ENCODE results near the gene ZNF568.

ZNF568 gene
- 9.2 to 25.5 reads per million in 2 donors for total RNA-seq

DNA sequence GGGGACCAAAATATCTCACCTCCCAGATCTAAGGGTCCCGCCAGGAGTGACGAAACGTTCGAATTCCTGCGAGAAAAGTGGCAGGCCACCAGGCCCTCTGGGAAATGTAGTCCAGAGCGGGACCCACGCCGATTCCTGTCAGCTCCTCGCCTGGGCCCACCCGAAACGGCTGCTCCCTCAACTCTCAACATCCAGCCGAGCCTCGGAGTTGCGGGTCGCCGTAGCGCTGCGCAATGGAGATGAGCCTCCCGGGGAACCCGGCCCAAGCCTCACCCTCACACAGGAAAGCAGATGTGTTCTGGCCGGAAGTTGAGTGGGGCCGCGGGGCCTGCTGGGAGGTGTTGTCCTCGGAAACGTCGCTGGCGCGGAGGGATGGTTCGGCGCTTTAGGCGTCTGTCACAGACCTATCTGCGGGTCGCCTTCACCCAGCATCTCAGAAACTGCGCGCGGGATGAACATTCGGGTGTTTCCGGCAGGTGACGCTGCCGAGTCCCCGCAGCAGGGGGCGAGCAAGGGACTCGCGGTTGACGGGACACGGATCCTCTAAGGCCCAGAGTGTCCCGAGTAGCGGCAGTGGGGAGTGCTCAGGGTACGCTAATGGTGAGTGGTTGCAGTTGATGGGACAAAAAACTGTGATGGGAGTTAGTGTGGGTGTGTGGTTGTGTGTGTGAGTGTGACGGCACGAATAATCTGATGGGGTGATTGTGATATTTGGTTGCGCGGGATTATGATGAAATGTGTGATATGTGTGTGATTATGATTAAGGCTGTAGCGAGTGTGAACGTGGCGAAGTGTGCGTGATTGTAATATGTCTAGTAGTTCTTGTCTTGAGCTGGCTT lies at the start of gene ZNF568, which contains the start of gene ZNF829:
Gene ZNF568, plus strand, starts transcription at position 341 of the 839 bp plus-strand sequence. CDS start 6,439 bp downstream, outside the sequence.
Gene ZNF829, minus strand, starts transcription at position 300 of the 839 bp plus-strand sequence. CDS start 1,124 bp downstream, outside the sequence.
- DNase-seq = peak; percentile 88

DNA sequence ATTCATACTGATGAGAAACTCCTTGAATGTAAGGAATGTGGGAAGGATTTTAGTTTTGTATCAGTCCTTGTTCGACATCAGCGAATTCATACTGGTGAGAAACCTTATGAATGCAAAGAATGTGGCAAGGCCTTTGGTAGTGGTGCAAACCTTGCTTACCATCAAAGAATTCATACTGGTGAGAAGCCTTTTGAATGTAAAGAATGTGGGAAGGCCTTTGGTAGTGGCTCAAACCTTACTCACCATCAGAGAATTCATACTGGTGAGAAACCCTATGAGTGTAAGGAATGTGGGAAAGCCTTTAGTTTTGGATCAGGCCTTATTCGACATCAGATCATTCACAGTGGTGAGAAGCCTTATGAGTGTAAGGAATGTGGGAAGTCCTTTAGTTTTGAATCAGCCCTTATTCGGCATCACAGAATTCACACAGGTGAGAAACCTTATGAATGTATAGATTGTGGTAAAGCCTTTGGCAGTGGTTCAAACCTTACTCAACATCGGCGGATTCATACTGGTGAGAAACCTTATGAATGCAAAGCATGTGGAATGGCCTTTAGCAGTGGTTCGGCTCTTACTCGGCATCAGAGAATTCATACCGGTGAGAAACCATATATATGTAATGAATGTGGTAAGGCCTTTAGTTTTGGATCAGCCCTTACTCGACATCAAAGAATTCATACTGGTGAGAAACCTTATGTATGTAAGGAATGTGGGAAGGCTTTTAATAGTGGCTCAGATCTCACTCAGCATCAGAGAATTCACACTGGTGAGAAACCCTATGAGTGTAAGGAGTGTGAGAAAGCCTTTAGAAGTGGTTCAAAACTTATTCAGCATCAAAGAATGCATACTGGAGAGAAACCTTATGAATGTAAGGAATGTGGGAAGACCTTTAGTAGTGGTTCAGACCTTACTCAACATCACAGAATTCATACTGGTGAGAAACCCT lies 38.9 kb upstream of the ZNF568 start:
- no peak for DNase-seq

DNA sequence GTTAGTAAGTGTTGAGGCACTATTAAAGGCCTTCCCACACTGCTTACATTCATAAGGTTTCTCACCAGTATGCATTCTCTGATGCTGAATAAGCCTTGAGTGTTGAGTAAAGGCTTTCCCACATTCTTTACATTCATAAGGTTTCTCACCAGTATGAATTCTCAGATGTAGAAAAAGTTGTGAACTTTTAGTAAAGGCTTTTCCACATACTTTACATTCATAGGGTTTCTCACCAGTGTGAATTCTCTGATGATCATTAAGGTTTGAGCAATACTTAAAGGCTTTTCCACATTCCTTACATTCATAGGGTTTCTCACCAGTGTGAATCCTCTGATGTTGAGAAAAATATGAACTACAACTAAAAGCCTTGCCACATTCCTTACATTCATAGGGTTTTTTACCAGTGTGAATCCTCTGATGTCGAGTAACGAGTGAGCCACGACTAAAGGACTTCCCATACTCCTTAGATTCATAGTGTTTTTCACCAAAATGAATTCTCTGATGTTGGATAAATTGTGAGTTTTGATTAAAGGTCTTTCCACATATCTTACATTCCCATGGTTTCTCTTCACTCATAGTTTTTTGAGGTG lies 24.3 kb upstream of the ZNF568 start:
- DNase-seq = no peak

DNA sequence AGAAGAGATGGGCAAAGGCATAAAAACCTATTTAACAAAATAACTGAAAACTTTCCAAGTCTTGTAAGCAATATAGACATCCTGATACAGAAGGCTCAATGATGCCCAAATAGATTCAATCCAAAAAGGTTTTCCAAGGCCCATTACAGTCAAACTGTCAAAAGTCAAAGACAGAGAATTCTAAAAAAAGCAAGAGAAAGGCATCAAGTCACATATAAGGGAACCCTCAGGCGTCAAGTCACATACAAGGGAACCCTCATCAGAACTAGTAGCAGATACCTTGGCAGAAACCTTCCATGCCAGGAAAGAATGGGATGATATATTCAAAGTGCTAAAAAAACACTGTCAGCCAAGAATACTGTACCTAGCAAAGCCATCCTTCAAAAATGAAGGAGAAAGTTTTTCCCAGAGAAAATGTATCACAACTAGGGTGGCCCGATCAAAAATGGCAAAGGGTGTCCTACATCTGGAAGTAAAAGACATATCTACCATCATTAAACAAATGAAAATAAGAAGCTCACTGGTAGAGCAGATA lies 21.2 kb upstream of the ZNF568 start:
- DNase-seq = no peak

DNA sequence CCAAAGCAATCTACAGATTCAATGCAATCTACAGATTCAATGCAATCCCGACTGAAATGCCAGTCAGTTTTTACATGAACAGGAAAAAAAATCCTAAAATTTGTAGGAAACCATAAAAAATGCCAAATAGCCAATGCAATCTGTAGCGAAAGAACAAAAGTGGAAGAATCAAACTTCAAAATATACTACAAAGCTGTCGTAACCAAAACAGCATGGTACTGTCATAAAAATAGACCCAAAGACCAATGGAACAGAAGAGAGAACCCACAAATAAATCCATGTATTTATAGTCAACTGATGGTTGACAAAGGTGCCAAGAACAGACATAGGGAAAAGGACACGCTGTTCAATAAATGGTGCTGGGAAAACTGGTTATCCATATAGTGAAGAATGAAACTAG lies 17.7 kb upstream of the ZNF568 start:
- no peak for DNase-seq

DNA sequence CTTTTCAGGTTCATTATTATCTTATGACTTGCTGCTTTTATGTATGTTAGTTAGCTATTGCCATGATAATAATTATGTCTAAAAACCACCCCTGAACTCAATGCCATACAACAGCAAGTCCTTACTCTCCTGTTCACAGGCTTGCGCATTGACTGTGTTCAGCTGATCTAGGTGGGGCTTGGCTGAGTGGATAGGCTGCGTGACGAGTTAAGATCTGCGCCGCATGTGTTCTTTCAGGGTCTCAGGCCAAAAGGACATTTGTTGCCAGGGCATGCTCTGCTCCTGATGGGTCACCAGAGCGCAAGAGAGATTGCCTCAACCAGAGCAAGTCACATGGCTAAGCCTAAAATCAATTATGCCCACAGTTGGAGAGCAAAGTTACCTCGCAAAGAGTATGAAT lies 859 bp downstream of the ZNF568 start:
- DNase-seq = no peak

DNA sequence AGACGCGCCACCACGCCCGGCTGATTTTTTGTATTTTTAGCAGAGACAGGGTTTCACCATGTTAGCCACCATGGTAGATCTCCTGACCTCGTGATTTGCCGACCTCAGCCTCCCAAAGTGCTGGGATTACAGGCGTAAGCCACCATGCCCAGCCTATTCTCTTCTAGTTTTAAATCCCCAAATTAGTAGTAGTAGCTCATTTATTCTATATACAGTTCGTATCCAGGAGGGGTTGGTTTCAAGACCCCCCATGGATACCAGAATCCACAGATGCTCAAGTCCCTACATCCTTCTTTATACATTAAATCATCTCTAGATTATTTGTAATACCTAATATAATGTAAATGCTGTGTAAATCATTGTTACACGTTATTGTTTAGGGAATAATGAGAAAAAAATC lies 2.0 kb downstream of the ZNF568 start:
- DNase-seq = no peak

DNA sequence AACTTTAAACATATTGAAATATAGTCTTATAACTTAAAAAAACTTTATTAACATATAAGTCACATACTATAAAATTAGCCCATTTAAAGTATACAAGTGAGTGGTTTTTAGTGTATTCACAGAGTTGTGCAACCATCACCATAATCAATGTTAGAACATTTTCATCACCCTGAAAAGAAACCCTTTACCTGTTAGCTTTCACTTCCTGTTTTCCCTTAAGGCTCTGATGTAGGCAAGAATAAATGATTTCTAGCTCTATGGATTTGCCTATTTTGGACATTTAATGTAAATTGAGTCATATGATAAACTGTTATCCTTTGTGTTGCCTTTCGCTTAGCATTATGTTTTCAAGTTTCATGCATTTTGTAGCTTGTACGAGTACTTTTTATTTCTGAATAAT lies 15.6 kb downstream of the ZNF568 start:
- no peak for DNase-seq

DNA sequence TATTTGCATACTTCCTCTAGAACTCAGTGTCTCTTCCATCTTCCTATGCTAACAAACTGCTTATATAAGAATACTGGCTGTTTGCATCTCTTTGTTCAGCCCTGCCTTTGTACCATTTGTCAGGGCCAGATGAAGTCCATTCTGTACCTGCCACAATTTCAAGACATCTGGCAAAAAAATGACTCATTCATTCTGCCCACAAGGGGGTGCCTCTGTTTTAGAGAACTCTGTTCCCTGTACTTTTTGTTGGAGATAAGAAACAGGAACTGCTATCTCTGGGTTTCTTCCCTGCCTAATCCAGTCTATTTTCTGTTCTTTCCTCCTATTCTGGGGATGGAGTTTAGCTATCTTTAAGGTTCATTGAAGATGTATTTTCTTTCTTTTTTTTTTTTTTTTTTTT lies 23.0 kb downstream of the ZNF568 start:
- no peak for DNase-seq

DNA sequence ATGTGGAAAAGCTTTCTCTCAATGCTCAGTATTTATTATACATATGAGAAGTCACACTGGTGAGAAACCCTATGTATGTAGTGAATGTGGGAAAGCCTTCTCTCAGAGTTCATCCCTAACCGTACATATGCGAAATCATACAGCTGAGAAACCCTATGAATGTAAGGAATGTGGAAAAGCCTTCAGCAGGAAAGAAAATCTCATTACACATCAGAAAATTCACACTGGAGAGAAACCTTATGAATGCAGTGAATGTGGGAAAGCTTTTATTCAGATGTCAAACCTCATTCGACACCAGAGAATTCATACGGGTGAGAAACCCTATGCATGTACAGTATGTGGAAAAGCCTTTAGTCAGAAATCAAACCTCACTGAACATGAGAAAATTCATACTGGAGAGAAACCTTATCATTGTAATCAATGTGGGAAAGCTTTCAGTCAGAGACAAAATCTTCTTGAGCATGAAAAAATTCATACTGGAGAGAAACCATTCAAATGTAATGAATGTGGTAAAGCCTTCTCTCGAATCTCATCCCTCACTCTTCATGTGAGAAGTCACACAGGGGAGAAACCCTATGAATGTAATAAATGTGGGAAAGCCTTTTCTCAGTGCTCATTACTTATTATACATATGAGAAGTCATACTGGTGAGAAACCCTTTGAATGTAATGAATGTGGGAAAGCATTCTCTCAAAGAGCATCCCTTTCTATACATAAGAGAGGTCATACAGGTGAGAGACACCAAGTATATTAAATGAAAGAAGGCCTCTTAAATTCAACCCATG lies 34.4 kb downstream of the ZNF568 start:
- DNase-seq = no peak

DNA sequence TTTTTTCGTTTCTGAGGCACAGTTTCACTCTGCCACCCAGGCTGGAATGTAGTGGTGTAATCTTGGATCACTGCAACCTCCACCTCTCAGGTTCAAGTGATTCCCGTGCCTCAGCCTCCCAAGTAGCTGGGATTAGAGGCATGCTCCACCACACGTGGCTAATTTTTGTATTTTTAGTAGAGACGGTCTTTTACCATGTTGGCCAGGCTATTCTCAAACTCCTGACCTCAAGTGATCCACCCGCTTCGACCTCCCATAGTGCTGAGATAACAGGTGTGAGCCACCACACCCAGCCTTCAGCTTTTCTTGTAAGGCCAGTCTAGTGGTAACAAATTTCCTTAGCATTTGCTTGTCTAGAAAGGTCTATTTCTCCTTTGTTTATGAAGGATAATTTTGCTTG lies 46.2 kb downstream of the ZNF568 start:
- DNase-seq = no peak

DNA sequence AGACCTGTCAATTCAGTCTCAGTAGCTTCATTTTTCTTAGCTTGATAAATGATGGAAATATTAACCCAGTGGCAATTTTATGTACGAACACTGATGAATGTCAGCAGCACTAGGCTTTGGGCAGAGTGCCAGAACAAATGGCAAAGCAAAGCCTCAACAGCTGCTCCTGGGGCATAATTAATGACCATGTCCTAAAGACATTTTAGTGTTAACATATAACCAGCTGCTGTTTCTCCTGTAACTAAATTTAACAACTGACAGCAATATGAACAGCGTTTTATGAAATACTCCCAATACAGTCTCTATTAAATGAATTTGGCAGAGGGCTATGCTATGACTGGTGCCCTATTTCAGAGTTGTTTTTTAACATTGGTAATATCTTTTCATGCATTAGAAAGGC lies 47.1 kb downstream of the ZNF568 start:
- no peak for DNase-seq

DNA sequence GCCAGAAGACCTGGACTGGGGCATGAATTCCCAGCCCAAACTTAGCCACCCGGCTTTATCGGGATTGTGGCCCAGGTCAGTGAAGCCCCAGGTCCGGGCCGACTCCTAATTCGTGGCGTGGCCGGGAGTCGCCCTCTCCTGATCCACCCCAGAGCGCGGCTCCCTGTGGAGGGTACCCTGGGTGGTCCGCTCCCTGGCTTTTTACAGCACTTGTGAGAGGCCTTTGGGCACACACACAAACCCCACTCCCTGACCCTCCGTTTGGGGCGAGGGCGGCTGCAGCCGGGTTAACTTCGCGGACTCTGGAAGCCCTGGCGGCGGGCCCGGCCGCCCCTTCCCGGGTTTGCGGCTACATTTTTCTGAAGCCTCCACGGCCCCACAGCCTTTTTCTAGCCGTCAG lies 56.4 kb downstream of the ZNF568 start:
- no peak for DNase-seq

DNA sequence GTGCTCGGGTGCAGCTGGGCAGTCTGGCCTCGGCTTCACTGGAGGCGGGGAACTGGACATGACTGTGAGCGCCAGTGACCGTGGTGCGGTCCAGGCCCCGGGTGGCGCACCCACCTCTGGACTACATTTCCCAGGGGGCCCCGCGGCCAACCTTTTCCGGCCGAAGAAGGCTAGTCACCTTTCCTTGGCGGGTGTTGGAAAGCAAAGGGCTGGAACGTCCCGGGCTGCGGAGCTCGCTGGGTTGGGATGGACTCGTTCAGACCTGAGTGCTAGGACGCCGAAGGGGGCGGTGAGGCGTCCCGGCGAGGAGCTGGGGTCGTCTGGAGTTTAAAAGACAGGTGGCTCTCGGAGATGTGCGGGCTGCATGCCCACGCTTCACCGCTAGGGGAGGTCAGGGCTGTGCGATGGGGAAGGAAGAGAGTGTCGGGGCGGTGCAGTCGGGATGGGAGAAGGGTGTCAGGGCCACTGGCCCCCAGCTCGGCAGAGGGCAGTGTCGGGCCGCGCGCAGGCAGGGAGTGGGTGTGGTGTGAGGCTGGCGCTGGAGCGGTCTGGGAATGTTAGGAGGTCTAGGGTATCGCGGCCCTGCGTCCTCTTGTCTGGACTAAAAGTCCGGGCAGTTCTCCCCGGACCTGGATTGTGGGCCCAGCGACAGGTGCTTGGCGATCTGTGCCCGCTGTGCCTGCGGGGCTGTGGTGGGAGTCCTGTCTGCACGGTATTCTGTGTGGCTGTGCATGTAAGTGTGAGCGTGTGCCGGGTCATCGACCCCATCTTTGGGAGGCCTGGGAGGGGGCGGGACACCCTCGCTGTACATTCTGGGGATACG lies 57.1 kb downstream of the ZNF568 start:
- DNase-seq = peak; percentile 72

DNA sequence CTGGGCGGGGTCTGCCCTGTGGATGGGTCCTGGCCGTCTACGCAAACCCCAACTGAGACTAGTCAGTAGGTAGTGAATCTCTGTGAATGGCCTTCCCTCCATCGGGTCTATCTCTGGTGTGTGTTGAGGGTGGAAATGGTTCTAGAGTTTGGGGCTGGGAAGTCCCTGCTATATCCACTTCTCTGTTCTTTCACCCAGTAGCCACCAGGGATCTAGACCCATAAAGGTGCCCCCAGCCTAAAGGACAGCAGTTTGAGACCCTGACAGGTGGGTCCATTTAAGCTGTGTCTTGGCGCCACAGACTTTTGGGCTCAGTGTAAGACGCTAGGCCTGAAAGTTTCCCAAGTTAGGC lies 57.7 kb downstream of the ZNF568 start:
- DNase-seq = no peak

DNA sequence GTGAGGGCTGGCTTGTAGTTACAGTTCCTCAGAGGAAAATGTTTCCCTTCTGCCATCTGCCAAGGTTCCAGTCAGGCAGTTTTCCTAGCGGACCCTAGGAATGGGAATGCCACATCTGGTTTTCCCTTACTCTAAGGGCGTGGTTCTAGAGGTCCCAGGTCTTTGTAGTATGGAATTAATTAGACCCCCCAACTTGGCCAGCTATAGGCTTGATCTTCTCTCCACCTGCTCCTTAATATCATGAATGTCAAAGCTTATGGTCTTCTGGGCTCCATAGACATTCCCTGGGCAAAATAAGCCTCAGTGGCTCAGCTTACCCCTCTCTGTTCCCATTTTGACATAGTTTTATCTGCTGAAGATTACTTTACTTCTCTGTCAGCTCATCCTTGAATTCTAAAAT lies 70.0 kb downstream of the ZNF568 start:
- DNase-seq = no peak

DNA sequence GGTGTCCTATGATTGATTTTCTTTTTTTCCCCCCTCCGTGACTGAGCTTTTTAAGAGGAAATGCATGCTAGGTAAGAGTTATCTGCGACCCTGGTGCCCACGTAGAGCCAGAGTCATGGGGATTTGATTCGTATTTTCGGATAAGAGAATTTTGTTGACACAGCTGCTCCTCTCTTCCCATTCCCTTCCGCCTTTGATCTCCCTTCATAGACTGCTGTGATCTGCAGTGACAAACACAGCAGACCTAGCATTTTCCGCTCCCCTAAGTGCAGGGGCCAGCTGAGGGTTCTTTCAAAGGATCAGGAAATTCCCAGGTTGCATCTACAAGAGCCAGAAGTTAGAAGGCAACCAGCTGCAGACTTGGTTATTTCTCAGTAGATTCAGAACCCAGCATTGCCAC lies 70.5 kb downstream of the ZNF568 start:
- DNase-seq = no peak

DNA sequence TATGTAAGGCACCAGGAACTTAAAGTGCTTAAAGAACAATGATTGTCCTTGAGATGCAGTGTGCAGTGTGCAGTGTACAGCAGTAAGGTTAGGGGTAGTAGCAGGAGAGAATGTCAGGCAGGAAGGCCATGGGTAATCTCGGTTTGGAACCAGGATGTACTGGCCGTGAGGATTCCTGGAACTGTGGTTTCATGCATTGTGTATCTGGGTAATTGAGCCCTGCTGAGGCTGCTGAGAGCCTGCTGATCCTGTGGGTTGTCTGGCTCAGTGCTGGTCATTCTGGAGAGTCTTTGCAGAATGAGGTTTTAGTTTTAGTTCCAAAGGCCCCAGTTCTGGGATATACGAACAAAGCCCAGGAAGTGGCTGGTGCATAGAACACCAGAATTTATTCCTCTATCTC lies 71.0 kb downstream of the ZNF568 start:
- no peak for DNase-seq

DNA sequence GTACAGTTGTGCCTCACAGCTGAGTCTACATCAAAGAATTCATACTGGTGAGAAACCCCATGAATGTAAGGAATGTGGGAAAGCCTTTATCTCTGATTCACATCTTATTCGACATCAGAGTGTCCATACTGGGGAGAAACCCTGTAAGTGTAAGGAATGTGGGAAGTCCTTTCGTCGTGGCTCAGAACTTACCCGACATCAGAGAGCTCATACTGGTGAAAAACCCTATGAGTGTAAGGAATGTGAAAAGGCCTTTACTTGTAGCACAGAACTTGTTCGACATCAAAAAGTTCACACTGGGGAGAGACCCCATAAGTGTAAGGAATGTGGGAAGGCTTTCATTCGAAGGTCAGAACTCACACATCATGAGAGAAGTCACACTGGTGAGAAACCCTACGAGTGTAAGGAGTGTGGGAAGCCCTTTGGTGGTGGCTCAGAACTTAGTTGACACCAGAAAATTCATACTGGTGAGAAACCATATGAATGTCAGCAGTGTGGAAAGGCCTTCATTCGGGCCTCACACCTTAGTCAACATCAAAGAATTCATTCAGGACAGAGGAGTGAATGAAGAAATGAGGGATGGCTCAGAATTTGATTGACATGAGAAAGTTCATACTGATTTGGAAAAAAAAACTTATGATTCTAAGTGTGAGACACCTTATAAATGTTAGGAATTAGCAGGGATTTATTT lies 81.2 kb downstream of the ZNF568 start:
- DNase-seq = no peak

DNA sequence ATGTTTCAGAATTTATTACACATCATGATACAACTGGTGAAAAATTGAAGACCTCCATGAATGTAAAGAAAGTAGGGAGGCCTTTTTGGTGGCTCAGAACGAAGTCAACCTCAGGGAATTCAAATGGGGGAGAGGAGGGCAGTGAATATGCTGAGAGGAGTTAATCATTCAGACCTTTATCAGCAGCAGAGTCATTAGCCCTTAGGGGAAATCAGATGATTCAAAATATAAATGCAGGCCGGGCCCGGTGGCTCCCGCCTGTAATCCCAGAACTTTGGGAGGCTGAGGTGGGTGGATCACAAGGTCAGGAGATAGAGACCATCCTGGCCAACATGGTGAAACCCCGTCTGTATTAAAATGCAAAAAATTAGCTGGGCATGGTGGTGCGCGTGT lies 81.7 kb downstream of the ZNF568 start:
- no peak for DNase-seq

DNA sequence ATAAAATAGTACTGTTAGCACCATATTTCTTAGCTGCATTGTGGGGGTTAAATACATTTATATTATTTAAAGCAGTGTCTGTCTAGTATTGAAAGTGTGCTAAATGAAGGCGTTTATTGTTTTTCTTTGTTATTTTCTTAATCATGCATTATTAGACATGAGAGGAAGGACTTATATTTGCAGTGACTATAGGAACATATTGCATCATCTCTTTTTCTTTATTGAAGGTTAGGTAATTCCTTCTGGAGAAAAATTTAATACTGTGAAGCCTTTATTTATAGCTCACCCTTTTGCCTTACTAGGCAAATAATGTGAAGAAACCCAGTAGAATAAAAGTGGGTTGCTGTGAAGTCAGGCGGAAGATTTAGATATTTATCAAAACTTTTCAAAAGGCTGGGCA lies 83.2 kb downstream of the ZNF568 start:
- DNase-seq = no peak

Data from T-helper 9 cell (primary cell).